HepG2 (cell line): Measurements from ENCODE around the gene KLHL35.

Experiments
- EZH2 ChIP-seq: conservative IDR thresholded peaks from 2 replicates; pipeline ENCODE4 v1.6.1; 2012; ENCODE audit warnings: mild to moderate bottlenecking, low read depth, low read length, moderate library complexity
- KLF13 ChIP-seq: sonication (generic); formaldehyde crosslinking; IDR thresholded peaks from 2 replicates; pipeline ENCODE4 v1.4.0; 2020; ENCODE audit warnings: mild to moderate bottlenecking, missing genetic modification reagents
- MAZ ChIP-seq, 2 experiments: sonication (generic) in 1 of 2; formaldehyde crosslinking in 1 of 2; IDR thresholded peaks; 2 replicates each; pipeline versions ENCODE4 v1.5.0 to v1.6.1; 2012 to 2020; ENCODE audit warnings: low read depth in 2 of 2, mild to moderate bottlenecking in 2 of 2, borderline replicate concordance in 1 of 2, improper control_type of control experiment in 1 of 2, low read length in 1 of 2, missing genetic modification reagents in 1 of 2, moderate library complexity in 1 of 2
- PHF8 ChIP-seq: sonication (generic); formaldehyde crosslinking; IDR thresholded peaks from 2 replicates; pipeline ENCODE4 v1.5.0; 2020; ENCODE audit warnings: missing genetic modification reagents
- RXRA ChIP-seq: sonication (generic); formaldehyde crosslinking; IDR thresholded peaks from 2 replicates; pipeline ENCODE4 v1.5.1; 2020; ENCODE audit warnings: missing genetic modification reagents
- SRF ChIP-seq: IDR thresholded peaks from 2 replicates; pipeline ENCODE4 v1.6.1; 2011; ENCODE audit warnings: mild to moderate bottlenecking, low read depth, low read length, moderate library complexity
- ZNF460 ChIP-seq: sonication (generic); formaldehyde crosslinking; IDR thresholded peaks from 2 replicates; pipeline ENCODE4 v1.5.1; 2020; ENCODE audit warnings: missing genetic modification reagents, mild to moderate bottlenecking, borderline replicate concordance
- ZNF781 ChIP-seq: sonication (generic); formaldehyde crosslinking; IDR thresholded peaks from 2 replicates; pipeline ENCODE4 v1.5.1; 2020; ENCODE audit warnings: borderline replicate concordance, mild to moderate bottlenecking, missing genetic modification reagents; ENCODE audit errors: not compliant biosample characterization
- ZNF782 ChIP-seq: sonication (generic); formaldehyde crosslinking; IDR thresholded peaks from 2 replicates; pipeline ENCODE4 v1.4.0; 2020; ENCODE audit warnings: missing genetic modification reagents, mild to moderate bottlenecking, borderline replicate concordance
- TF ChIP-seq, protein P1 (sequence below): sonication (generic); formaldehyde crosslinking; IDR thresholded peaks from 2 replicates; pipeline ENCODE4 v1.5.0; 2020; ENCODE audit warnings: mild to moderate bottlenecking, missing genetic modification reagents, moderate library complexity
- TF ChIP-seq, protein P2 (sequence below), 2 experiments: sonication (generic) in 1 of 2; formaldehyde crosslinking in 1 of 2; IDR thresholded peaks; 2 replicates each; pipeline versions ENCODE4 v1.4.0 to v1.6.1; 2018 to 2020; ENCODE audit warnings: missing genetic modification reagents in 2 of 2, borderline replicate concordance in 1 of 2, low read depth in 1 of 2, mild to moderate bottlenecking in 1 of 2, missing biosample characterization in 1 of 2

DNA sequence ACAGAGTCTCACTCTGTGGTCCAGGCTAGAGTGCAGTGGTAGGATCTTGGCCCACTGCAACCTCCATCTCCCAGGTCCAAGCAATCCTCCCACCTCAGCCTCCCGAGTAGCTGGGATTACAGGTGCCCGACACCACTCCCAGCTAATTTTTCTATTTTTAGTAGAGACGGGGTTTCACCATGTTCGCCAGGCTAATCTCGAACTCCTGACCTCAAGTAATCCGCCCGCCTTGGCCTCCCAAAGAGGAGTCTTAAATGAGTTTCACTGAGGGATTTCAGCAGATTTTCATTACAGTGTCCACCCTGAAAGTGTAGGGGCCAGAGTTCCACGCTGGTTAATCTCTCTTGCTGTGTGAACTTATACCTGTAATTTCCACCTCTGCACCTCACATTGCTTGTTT lies 34.1 kb downstream of the KLHL35 start:
- TF ChIP-seq, protein P1, sequence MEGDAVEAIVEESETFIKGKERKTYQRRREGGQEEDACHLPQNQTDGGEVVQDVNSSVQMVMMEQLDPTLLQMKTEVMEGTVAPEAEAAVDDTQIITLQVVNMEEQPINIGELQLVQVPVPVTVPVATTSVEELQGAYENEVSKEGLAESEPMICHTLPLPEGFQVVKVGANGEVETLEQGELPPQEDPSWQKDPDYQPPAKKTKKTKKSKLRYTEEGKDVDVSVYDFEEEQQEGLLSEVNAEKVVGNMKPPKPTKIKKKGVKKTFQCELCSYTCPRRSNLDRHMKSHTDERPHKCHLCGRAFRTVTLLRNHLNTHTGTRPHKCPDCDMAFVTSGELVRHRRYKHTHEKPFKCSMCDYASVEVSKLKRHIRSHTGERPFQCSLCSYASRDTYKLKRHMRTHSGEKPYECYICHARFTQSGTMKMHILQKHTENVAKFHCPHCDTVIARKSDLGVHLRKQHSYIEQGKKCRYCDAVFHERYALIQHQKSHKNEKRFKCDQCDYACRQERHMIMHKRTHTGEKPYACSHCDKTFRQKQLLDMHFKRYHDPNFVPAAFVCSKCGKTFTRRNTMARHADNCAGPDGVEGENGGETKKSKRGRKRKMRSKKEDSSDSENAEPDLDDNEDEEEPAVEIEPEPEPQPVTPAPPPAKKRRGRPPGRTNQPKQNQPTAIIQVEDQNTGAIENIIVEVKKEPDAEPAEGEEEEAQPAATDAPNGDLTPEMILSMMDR, result no peak
- no peak for TF ChIP-seq RXRA
- TF ChIP-seq, protein P2, sequence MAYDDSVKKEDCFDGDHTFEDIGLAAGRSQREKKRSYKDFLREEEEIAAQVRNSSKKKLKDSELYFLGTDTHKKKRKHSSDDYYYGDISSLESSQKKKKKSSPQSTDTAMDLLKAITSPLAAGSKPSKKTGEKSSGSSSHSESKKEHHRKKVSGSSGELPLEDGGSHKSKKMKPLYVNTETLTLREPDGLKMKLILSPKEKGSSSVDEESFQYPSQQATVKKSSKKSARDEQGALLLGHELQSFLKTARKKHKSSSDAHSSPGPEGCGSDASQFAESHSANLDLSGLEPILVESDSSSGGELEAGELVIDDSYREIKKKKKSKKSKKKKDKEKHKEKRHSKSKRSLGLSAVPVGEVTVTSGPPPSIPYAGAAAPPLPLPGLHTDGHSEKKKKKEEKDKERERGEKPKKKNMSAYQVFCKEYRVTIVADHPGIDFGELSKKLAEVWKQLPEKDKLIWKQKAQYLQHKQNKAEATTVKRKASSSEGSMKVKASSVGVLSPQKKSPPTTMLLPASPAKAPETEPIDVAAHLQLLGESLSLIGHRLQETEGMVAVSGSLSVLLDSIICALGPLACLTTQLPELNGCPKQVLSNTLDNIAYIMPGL (CRISPR knock-in tag; IDR thresholded peaks at IDR 0.05; ENCODE audit: borderline replicate concordance in 1 of 2, low read depth in 1 of 2), result no peak
- no peak for TF ChIP-seq ZNF781 (CRISPR knock-in tag)
- TF ChIP-seq MAZ (IDR thresholded peaks at IDR 0.05; ENCODE audit: borderline replicate concordance, low read depth, low read length), result no peak
- TF ChIP-seq MAZ (CRISPR knock-in tag; IDR thresholded peaks at IDR 0.05; ENCODE audit: low read depth), result no peak
- no peak for TF ChIP-seq KLF13 (CRISPR knock-in tag)
- TF ChIP-seq EZH2, result no peak
- TF ChIP-seq ZNF782 (CRISPR knock-in tag), result no peak
- no peak for TF ChIP-seq PHF8 (CRISPR knock-in tag)
- TF ChIP-seq ZNF460 (CRISPR knock-in tag), result no peak
- TF ChIP-seq SRF, result no peak
